ENCODE results near the gene BTNL9.

GRCh38 chr5:181024245-181025064 lies 15.6 kb upstream of the BTNL9 start:
- TF ChIP-seq CTCF (IDR thresholded peaks at IDR 0.05 in 4 of 5, conservative IDR thresholded peaks at IDR 0.05 in 1 of 5), result no peak
- TF ChIP-seq POLR2A (IDR thresholded peaks at IDR 0.05), result no peak
